GM18870 (cell line): ENCODE results near the gene MFSD2B.
A peak's percentile ranks its signal among the peaks of the same experiment; 100 is the strongest.
"Not testable (repeated sequence)": the region's sequence is repeated elsewhere in the genome, so short reads cannot be mapped to it uniquely, and the experiment has no call there.

Experiments used
- ATAC-seq: cut with Tn5 transposase; IDR thresholded peaks from one replicate; pipeline ENCODE4 v1.9.1; 2021; ENCODE audit warnings: moderate library complexity; ENCODE audit not compliant: unreplicated experiment

Gene MFSD2B

GRCh38 chr2:24017711-24018110, 7.8 kb downstream of the MFSD2B start:
- ATAC-seq = no peak

GRCh38 chr2:24018241-24018640, 8.4 kb downstream of the MFSD2B start:
- no peak for ATAC-seq

DNA sequence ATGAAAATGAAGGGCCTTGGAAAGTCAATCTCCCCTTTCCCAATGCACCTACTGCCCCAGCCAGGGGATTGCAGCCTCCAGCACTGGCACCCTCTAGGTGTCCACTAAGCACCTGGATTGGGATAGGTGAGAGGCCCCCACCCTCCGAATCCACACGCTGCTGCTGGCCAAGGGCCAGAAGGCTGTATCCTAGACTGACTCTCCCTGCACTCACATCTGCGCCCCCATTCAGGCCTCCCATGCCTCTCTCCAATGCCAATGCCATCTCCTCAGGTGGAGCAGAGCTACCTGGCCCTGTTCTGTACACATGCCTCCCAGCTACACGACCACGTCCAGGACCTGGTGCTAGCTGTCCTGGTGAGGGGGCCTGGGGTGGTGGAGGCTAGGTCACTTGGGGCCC, 9.8 kb downstream of the MFSD2B start:
- no peak for ATAC-seq

GRCh38 chr2:24020244-24020643, 10.4 kb downstream of the MFSD2B start:
- no peak for ATAC-seq

DNA sequence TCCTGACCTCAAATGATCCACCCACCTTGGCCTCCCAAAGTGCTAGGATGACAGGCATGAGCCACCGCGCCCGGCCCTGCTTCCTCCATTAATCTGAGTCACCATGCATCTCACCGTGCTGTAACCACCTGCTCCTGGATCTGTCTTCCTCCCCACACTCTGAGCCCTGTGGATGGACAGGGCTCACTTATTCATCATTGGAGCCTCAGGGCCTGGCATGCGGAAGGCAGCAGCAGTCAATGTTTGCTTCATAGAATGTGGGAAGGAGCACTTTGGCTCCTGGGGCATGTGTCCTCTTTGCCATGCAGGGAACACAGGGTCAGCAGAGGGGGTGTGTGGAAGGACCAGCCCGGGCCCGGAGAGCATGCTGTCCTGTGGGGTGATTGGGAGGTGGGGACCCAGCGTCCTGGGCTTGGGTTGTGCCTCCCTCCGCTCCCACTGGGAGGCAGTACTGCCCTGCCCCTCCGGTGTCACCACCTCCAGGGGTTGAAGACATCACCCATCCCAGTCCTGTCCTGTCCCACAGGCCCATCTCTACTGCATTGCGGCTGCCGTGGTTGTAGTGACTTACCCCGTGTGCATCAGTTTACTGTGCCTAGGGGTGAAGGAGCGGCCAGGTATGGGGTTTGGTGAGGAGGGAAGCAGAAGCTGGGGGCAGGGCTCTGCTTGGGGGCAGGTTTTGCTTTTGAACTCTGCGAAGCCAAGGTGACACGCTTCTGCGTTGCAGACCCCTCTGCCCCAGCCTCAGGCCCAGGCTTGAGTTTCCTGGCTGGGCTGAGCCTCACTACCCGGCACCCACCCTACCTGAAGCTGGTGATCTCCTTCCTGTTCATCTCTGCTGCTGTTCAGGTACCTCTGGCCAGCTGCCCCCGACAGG, 11.5 kb downstream of the MFSD2B start:
- no peak for ATAC-seq

- no peak for ATAC-seq
Measured at GRCh38 chr2:24022324-24022974, 12.6 kb downstream of the MFSD2B start.

- ATAC-seq = no peak
Measured at GRCh38 chr2:24022975-24023575, 13.2 kb downstream of the MFSD2B start.

- no peak for ATAC-seq
Measured at GRCh38 chr2:24024018-24024417, 14.1 kb downstream of the MFSD2B start.

DNA sequence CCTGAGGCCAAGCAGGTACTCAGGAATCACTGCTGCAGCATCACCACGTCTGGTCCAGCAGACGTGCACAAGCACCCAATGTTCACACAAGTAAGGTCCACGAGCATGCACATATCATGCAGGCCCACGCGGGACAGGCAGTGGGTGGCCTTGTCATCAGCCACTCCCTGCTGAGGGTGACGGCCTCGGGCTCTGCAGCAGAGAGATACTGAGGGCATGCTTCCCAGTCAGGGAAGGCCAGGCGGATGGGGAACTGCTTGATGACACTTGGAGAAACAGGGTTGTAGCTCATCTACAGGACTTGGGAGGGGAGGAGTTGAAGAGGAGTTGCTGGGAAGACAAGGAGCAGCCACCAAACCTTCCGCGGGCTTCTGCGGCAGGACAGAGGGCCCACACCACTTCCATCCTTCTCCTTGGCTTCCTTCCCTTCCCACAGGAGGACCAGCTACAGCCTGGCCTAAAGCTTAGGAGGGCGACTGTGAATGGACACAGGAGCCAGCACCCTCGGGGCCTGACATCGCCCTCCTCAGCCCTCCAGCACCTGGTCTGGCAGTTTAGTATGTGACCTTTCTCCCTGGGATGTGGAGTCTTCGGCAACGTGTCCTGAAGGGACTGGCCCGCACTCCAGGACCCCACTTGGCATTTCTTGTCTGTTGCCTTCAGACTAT, 15.2 kb downstream of the MFSD2B start:
- ATAC-seq = no peak

DNA sequence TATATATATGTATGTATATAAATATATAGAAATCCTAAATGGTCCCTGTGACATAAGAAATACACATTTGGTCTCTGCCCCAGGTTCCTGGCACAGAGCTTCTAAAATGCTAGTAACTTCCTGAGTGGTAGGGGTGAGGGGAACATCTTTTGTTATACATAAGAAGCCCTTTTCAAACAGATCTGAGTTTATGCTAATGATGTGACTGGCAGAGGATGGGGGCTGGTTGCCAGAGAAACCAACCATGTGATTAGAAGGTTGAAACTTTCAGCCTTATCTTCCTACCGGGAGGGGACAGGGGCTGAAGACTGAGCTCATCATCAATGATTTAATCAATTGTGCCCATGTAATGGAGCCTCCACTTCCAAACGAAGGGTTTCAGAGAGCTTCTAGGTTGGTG, 16.3 kb downstream of the MFSD2B start:
- ATAC-seq = no peak

DNA sequence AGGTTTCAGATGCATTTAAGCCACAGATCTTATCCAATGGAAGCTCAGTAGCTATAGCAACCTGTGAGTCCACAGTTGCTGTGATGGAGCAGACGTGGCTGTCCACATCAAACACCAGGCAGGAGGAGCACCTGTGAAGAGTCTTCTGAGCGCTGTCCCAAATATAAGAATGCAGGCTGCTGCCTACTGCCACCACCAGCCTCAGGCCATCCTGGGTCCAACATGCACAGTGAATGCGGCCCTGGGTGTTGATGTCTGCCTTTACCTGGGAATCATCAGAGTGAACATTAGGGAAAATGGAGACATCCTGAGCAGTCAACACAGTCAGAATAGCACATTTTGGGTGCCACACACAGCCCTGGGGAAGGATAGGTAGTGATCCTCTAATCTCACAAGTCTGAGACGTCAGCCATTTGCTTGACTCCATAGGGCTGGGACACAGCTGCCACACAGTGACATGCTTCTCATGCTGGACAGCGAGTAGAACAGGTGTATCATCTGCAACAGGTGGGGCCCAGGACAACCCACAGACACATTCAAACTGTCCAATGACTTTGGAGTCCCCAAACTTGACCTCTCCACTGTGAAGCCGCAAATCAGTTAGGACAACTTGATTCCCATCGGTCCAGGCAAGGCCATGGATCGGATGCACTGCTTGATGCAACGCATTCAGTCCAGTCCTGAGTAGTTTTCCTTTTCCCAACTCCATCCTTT, 29.1 kb downstream of the MFSD2B start:
- ATAC-seq = no peak

- ATAC-seq = no peak
Measured at GRCh38 chr2:24040511-24040910, 30.6 kb downstream of the MFSD2B start.

- not testable (repeated sequence) for ATAC-seq
Measured at GRCh38 chr2:24043133-24043532, 33.2 kb downstream of the MFSD2B start.

GRCh38 chr2:24045511-24046508, 35.9 kb downstream of the MFSD2B start:
- no peak for ATAC-seq

DNA sequence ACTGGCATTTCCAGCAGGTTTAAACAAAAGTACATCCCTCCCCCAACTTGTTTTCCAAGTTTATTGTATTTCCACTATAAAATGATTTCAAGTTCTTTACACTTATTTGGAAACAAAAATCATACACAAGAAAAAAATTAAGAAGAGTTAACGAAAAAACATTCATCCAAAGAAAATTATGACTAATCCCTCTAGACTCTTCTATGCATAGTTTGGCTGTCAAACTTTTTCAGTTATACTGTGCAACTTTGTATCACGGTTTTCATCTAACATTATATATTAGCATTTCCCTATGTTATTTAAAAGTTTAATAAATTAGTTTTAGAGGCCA, 36.7 kb downstream of the MFSD2B start:
- ATAC-seq = no peak

DNA sequence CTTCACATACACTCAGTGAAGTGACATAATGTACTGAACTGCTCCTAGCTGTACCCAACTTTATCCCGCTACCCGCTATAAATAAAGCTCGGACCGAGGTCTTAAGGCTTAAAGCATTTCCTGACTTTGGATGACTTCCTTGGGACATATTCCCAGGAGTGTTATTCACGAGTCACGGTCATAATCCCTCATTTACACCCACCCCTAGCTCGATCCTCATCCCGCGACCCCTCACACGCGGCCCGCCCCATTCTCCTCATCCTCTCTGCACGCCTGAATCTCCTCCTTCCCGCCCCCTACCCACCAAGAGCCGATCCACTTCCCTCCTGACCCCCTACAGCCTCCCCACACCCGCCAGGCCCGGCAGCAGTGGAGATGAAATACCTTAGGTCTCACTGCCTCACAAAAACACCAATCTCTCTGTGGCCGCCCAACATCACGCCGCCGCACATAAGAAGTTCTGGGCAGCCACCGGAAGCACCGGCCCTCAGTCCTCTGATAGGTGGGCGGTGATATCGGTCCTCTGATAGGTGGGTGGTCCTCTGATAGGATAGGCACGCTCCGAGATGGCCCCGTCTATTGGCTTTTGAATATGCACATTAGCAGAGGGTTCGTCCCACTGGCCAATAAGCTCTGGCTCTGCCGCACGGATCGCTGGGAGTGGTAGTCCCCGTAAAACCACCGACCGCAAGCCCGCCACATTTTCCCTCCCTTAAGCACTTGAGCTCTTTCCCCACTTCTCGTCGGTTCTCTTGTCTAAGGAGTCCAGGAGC, 37.2 kb downstream of the MFSD2B start, which contains the start of gene WDCP:
WDCP (minus strand) TSS at position 462 of the 773 bp plus-strand sequence. CDS start 7,897 bp downstream, outside the sequence.
- peak; percentile 99 for ATAC-seq

GRCh38 chr2:24047703-24048033, 37.8 kb downstream of the MFSD2B start:
- no peak for ATAC-seq

DNA sequence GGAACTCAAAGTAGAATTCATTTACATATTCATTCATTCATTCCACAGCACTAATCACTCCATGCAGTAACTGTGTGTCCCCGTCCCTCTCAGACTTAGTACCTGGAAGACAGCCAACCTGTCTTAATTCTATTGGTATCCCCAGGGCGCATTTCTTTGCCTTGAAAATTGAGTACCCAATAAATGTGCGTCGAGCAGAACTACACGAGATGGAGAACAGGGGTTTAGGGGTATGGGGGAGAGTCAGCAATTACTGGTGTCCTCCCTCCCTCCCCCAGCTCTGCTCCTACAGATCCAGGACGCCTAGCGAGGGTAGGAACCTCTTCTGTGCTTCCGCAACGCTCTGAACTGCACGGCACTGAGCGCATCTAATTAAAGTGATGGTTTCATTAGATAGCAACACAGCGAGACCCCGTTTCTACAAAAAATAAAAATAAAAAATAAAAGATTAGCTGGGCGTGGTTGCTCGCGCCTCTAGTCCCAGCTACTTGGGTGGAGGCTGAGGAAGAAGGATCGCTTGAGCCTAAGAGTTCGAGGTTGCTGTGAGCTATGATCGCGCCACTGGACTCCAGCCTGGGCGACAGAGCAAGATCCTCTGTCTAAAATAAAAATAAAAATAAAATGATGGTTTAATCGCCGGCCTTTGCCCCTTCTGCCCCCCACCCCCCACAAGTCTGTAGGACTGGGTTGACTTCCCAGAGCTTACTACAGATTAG, 39.0 kb downstream of the MFSD2B start:
- no peak for ATAC-seq
